GM18520 (cell line): Measurements from ENCODE around the gene JRKL.
A peak's percentile ranks its signal among the peaks of the same experiment; 100 is the strongest.

ENCODE experiments used
- ATAC-seq: cut with Tn5 transposase; IDR thresholded peaks from one replicate; pipeline ENCODE4 v1.9.1; 2021; ENCODE audit not compliant: unreplicated experiment

JRKL gene

DNA sequence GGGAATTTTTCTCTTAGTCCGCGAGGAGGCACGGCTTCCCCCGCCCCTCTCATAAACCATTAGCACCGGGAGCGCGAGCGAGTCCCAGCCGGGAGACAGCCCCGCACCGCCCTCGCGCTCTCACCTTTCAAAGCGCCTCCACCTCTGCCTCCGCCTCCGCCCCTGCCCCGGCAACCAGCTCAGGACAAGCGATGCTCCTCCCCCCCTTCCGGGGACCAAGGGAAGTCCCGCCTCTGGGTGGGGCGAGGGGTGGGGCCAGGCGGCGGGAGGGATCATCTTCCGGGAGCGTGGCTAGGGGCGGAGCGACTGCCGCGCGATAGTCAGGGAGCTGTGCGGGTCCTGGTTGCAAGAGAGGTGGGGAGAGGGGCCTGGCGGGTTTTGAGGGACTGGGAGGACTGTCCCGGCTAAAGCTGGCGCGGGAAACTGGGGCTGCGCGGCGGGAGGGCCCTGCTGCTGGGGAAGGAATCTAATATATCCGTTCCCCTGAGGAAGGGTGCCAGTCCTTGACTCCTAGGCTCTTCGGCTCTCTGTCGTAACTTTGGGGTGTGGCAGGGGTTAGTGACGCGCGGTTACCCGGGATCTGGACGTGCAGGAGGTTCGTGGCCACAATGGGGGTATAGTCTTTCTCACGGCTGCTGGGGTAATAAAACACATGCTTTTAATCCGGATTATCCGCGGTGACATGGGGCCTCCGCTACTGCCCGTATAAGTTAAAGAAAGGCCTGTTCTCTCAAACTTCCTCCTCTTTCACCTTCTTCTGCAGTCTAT, at the start of gene JRKL, which contains the start of gene CCDC82:
JRKL (plus strand) TSS at position 294 of the 768 bp plus-strand sequence. CDS start 637 bp downstream, outside the sequence.
CCDC82 (minus strand) TSS at position 193 of the 768 bp plus-strand sequence. CDS start 5,165 bp downstream, outside the sequence.
- ATAC-seq, result peak; percentile 87

DNA sequence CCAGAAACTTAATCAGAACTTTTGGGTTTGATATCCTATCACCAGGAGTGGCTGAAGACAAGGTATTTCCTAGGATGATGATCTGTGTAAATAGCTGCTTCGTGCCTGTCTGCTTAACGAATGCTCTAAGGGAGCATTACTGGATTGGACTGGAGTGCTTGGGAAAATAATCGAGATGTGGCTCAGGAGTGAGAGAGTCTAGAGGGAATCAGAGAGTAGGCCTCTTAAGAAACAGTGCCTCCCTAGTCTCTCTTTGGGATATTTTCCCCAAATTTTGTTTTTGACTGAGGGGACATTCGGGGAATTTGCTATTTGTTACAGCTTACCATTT, 49.3 kb upstream of the JRKL start:
- no peak for ATAC-seq

DNA sequence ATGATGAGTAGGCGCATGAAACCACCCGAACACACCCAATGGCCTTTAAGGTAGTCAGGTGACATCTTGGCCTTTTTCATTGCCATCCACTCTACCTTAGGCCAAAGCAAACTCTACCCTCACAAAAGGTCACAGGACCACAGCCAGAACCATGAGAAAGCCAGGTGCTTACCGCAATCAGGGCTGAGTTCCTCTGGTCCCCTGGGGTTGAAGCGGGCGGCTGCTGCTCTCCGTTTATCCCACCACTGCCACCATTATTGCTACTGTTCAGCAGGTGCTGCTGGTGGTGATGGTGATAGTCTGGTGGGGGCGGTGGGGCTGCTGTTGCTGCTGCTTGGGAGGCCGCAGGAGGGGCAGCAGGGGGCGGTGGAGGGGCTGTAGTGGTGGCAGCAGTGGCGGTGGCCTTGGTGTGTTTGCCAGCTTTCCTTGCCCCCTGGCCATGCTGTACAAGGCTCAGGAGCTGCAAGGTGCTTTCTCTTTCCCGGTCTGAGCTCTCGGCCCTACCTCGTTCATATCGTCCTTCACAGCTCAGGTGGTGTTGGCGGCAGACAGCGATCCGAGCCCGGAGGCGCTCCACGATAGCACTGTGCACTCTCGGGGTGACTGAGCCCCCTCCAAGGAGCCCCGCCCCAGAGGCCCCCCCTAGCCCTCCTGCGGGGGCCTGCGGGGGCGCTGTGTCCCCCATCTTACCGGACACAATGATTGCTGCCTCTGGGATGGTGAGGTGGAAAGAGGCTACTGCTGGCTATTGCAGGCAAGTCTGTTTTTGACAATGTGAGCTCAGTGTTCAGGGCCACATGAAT, 48.4 kb upstream of the JRKL start:
- ATAC-seq, result no peak

DNA sequence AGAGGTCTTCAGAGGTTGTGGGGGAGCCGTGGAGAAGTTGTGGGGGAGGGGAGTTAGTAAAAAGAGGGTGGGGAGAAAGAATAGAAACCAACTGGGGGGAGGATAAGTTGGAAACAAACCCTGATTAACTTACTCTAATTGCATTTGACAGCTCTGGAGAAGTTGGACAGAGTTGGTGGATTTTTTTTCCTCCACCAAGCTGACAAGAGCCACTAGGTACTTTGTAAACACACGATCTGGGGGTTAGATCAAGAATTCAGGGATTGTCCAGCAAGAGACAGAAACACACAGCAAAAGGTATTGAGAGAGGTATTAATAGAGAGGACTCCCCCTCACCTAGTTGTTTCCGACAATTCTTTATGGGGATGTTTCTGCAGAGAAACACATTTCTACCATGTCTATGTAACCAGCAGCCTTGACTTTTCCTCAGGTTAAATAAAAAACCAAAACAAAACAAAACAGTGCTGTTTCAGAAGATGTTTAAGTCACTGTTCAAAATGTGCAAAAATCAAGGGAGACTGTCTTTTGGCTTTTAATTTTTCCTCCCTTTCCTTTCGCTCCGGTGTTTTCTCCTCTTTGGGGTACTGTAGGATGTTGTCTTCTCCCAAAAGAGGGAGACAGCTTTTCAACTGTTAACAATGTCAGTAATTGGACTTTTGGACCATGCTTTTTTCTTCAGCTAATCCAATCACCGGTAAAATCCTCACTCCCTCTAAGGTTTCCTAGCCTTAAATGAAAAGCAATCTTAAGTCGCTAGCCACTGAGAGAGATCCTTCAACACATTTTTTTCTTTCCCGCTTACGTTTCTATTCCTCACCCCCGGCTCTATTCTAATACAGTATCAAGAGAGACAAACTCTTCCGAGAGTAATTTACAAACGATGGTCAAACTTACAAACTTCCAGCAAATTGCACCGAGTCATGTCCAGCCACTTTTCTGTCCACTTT, 47.5 kb upstream of the JRKL start:
- ATAC-seq, result no peak

DNA sequence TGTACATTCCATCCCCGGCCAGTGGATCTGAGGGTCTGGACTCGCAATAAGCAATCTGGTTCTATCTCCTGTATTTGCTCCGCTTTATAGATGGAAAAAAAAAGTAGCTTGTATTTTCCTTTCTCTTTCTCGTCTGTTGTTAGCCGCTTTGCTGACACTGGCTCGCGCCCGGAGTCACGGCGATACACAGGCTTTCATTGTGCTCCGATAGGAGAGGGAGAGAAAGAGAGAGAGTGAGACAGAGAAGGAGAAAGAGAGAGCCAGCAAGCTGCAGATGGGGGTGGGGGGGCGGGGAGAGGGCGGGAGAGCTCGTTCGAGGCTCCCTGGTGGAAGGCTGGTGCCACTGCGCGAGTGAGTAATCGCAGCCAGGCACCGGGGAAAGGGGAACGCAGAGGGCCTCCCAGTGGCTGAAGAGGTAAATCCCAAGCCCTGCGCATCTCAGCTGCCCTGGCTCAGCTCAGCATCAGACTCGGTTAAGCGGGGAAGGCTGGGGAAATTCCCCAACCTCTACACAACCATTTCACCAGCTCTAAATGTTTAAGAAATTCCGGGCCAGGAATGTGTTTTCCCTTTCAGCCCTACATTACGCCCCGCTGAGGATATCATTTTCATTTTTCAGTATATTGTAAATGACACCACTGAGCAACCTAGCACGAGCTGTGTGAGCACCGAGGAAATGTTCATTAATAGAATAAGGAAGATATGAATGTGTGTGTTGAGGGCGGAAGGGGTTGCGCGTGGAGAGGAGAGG, 46.7 kb upstream of the JRKL start, which contains the start of gene MAML2:
MAML2 (minus strand) TSS at position 235 of the 751 bp plus-strand sequence. CDS start 1,300 bp downstream, outside the sequence.
- peak; percentile 81 for ATAC-seq

DNA sequence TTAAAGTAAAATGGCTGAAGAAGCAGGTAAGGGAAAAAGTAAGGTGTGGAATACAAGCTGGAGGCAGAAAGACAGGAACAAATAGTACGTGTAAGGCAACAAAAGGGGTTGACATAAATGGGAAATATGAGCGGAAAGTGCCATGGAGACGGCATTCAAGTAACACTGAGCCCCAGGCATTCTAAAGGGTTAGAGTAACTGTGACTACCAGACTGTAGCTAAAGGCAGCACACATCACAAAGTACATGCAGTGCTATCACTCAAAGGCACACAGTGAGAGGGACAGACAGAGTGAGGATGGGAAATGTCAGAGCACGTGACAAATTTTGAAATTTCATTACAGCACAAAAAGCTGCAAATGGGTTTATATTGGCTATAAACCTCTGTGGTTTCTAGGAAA, 33.0 kb upstream of the JRKL start:
- ATAC-seq, result no peak

DNA sequence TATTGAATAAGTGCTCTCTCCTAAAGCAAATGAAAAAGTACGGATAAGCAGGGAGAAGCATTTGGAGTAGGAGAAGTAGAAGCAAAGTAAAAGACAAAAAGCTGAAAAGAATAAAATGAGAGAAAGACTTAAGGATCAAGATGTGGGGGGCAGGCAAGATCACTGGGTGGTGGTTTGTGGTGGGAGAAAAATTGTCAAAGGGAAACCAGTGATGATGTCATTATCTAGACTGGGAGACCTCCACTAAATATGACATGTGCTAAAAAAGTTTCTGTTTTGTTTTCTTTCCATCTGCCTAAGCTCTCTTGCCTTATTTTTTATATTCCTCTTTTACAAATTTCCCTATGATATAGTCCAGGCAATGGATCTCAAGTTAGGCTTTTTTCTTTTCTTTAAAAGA, 32.0 kb upstream of the JRKL start:
- no peak for ATAC-seq

DNA sequence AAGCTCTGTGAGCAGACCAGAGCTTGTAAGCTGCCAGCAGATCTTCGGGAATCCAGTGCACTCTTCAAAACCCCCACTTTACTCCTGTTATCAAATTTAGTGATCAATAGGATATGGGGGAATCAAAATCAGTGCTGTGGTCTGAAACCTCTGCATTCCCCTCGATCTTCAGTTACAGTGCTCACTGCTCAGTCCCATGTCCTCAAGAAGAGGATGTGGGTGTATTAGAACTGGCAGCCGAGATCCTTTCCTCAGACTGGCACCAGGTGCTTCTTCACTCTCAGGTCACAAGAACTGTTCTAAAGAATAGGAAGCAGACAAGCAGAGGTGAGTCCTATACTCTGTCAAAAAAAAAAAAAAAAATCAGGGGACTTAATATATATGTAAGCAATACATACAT, 31.5 kb upstream of the JRKL start:
- no peak for ATAC-seq

DNA sequence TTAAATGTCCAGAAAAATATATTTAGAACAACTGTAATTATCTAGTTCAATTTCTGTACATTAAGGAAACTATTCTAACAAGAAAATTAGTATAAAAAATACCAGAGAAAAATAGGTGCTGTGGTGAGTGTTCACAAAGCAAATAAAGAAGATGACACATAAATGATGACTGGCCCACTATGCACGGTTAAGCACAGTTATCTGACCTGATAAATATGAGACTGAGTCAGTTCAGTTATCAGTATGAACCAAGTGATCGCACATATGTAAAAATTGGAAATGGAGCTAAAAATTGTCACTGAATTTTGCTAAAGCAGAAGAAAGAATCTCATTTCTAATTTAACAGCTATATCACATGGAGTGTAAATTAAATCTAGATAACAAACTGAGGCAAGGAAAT, 28.0 kb upstream of the JRKL start:
- ATAC-seq, result no peak

DNA sequence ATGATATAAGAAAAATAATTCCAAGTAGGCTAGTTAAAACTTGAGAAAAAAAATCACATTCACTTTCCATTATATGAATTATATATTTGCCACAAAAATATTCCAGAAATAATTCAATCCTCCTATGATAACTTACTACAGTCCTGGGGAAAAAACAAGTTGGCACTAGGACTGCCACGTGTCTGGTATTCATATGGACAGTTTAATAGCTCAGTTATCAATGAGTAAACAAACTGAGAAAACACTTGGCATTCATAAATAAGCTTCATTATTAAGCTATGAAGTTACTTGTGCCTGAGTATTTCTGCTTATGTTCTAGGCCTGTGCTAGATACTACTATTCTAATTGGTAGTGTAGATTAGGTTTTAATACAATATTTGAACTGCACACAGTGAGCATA, 24.3 kb upstream of the JRKL start:
- ATAC-seq, result no peak

DNA sequence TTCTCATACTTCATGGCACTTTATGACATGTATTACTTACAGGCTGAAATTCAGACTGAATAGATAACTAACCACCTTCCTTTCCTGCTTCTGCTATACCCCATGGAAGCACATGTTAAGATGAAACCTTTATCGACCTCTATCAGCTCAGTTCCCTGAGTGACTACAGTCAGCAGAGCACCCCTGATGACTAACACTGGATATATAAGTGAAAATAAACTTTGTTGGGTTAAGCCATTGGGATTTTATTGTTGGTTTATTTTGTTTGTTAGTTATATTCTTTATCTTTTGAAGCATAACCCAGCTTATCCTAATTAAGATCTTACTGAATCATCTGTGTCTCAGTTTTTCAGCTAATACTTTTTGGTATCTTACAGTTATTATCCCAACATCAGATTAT, 23.8 kb upstream of the JRKL start:
- ATAC-seq, result no peak

DNA sequence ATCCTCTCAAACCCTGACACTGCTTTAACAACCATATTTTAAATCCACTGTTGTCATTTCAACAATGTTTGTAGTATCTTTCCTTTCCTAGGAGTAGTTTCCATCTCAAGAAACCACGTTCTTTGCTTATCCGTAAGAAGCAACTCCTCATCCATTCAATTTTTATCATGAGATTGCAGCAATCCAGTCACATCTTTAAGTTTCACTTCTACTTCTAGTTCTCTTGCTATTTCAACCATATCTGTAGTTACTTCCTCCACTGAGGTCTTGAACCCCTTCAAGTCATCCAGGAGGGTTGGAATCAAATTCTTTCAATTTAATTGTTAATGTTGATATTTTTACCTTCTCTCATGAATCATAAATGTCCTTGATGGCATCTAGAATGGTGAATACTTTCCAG, 22.5 kb upstream of the JRKL start:
- no peak for ATAC-seq

DNA sequence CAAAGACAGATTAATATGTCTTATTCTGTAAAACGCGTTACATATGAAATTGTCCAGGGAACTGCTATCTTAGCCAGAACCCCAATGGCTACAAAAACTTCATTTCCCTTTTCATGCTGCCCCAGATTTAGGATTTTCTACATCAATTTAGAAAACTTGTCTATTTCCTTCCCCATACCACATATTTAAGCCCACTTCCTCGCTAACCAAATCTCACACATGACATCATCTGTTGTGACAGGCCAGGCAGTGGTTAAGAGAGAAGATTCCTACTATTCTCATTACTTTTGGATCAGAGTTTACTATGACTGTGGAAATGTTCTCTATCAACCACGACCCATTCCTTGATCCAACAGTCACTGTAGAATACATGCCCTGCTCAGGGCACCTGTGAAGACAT, 16.0 kb upstream of the JRKL start:
- no peak for ATAC-seq

DNA sequence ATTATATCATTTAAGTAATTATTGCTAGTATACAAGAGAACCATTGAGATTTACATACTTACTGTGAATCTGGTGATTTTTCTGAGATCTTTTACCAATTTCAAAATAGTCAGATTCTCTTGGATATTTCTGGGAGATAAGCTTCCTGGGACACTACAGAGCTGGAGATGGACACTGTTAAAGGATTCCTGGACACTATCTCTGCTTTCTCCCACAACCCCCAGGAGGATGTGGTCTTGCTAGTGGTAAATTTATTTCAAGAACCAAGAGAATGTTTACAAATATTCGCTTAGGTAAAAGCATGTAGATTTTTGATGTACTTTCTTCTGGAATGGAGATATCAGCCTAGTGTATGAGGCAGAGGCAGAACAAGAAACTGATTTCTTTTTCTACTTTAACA, 13.0 kb upstream of the JRKL start:
- no peak for ATAC-seq

DNA sequence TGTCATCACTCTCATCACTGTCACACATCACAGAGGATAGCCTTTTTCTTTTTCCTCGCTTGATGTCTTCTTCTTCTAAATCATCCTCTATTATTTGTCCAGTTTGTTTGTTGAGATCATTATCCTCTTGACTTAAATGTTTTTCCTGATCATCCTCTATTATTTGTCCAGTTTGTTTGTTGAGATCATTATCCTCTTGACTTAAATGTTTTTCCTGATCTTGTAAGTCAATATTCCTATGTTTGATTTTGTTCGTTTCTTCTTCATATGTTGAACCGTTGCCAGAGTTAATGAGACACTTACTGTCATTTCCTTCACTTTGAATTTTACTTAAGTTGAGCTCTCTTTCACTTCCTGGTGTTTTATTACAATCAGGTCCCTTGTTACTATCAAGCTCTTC, 5.7 kb upstream of the JRKL start:
- no peak for ATAC-seq

DNA sequence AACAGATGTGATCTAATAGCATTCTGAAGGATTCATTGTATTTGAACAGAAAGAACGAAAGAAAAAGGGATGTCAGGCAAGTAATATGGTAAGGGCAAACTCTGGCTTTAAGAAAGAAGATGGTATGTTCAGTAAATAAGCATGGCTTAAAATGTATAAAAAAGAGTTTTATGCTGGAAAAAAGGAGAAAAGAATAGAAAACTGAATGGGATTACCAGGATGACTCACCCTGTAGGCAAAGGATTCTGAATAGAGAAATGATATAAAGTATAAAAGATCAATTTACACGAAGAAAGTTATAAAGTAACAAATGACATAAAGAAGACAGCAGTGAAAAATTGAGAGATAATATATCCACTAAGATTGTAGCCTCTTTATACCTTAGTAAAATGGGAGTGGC, 4.6 kb upstream of the JRKL start:
- no peak for ATAC-seq

DNA sequence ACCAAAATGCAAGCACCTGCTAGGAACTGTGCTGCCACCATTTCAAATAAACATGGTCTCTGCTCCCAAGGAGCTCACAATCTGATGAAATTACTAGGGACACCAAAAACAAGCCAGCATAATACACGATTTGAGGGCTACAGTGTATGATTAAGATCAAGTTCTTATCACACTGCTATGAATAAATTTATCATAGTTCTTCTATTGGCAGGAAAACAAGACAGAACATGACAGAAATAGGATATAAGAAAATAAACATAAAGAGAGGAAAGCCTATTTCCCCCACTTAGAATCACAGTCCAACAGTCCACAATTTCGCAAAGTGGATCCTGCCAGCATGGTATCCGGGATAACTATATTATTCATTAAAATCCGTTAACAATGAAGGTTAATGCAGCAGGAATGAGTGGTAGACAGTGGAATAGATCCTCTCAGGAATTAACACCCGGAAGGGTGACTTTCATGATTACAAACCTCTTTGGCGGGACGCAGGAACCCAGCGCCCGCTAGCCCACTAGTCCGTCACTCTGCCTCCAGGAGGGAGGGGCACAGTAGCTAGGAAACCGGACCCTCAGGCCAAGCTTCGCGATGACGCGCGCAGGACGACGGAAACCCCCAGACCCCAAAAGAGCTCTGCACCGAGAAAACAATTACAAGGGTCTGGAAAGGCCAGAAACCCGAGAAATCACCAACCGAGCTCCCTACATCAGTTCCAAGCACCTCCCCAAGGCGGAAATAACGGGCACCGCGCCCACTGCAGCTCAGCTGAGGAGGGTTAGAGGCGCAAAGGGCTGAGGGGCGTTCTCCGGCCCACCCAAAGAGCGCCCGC, 708 bp upstream of the JRKL start:
- ATAC-seq, result peak; percentile 25

DNA sequence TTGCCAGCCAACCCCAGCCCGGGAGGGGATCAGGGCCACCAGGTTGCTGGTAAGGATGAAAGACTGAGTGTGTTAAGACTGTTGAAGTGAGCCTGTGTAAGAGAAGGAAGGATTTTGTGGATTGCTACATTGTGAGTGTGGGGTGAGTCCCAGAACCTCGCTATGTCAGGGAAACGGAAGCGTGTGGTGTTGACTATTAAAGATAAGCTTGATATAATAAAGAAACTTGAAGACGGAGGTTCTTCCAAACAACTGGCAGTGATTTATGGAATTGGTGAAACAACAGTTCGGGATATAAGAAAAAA, 627 bp downstream of the JRKL start:
- ATAC-seq, result no peak

DNA sequence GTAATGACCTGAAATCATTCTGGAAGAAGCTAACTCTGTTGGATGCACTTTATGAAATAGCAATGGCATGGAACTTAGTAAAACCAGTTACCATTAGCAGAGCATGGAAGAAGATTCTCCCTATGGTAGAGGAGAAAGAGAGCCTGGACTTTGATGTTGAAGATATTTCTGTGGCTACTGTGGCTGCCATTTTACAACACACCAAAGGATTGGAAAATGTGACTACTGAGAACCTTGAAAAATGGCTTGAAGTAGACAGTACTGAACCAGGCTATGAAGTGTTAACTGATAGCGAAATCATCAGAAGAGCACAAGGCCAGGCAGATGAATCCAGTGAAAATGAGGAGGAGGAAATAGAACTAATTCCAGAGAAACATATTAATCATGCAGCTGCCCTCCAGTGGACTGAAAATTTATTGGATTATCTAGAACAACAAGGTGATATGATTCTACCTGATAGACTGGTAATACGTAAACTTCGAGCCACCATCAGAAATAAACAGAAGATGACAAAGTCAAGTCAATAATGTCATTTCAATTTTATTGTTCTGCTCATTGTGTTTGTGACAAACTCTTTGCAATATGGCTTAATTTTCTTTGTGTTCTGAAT, 2.0 kb downstream of the JRKL start:
- ATAC-seq, result no peak
